Neural cell (in vitro differentiated cells): ENCODE data around the gene CBY1. TPM values are rescaled to one million over a fixed set of nuclear protein-coding genes. Genes with fewer than 3 reads are reported as not detected.

Source experiments
- H2AFZ ChIP-seq: fragments of 200-600, 300-800 bp; sonication (generic), shearing (Covaris generic); 2 replicates; pipeline ENCODE4 v1.6.0; 2014; ENCODE audit warnings: low read depth, mild to moderate bottlenecking, antibody characterized with exemption, low read length, moderate library complexity
- H3F3A ChIP-seq: fragments of 200-600 bp; shearing (Covaris generic); 2 replicates; pipeline ENCODE4 v1.6.1; 2016; ENCODE audit warnings: mild to moderate bottlenecking, moderate library complexity, mixed read lengths, antibody characterized with exemption, low read length; ENCODE audit not compliant: insufficient read depth, poor library complexity, severe bottlenecking
- H3K27ac ChIP-seq: fragments of 200-600, 300-800 bp; sonication (generic), shearing (Covaris generic); 2 replicates; pipeline ENCODE4 v1.5.1; 2014; ENCODE audit warnings: mild to moderate bottlenecking, low read length, moderate library complexity
- H3K27me3 ChIP-seq: fragments of 300-800, 200-600 bp; sonication (generic), shearing (Covaris generic); 2 replicates; pipeline ENCODE4 v1.6.0; 2014; ENCODE audit warnings: mild to moderate bottlenecking, low read depth, low read length, moderate library complexity; ENCODE audit not compliant: insufficient read depth
- H3K36me3 ChIP-seq: fragments of 300-800, 200-600 bp; sonication (generic), shearing (Covaris generic); 2 replicates; pipeline ENCODE4 v1.5.1; 2014; ENCODE audit warnings: mild to moderate bottlenecking, antibody characterized with exemption, low read length, moderate library complexity; ENCODE audit not compliant: insufficient read depth
- H3K4me2 ChIP-seq: fragments of 300-800, 200-600 bp; sonication (generic), shearing (Covaris generic); 2 replicates; pipeline ENCODE4 v1.6.0; 2014; ENCODE audit warnings: mild to moderate bottlenecking, low read length
- H3K4me3 ChIP-seq: fragments of 300-800, 200-600 bp; sonication (generic), shearing (Covaris generic); 2 replicates; pipeline ENCODE4 v1.5.1; 2014; ENCODE audit warnings: mild to moderate bottlenecking, low read length, moderate library complexity
- H3K79me2 ChIP-seq: fragments of 200-600 bp; shearing (Covaris generic); replicated peaks from 2 replicates; pipeline ENCODE4 v1.6.0; 2014; ENCODE audit warnings: mild to moderate bottlenecking, low read length, moderate library complexity; ENCODE audit not compliant: insufficient read depth
- H3K9ac ChIP-seq: fragments of 300-800, 200-600 bp; sonication (generic), shearing (Covaris generic); 2 replicates; pipeline ENCODE4 v1.6.1; 2016; ENCODE audit warnings: mild to moderate bottlenecking, low read length, mixed read lengths
- H3K9me2 ChIP-seq: fragments of 200-600 bp; shearing (Covaris generic); 2 replicates; pipeline ENCODE4 v1.6.1; 2016; ENCODE audit warnings: mild to moderate bottlenecking, low read length, mixed read lengths; ENCODE audit not compliant: insufficient read depth
- H3K9me3 ChIP-seq: fragments of 200-600, 300-800 bp; sonication (generic), shearing (Covaris generic); 2 replicates; pipeline ENCODE4 v1.6.1; 2016; ENCODE audit warnings: mild to moderate bottlenecking, mixed run types, low read length, moderate library complexity, mixed read lengths
- H4K20me1 ChIP-seq: fragments of 200-600 bp; shearing (Covaris generic); 2 replicates; pipeline ENCODE4 v1.6.1; 2016; ENCODE audit warnings: mild to moderate bottlenecking, mixed run types; ENCODE audit not compliant: insufficient read depth
- CTCF ChIP-seq: fragments of 450-650 bp; IDR thresholded peaks from 2 replicates; pipeline ENCODE4 v1.5.1; 2014; ENCODE audit warnings: antibody characterized with exemption, mild to moderate bottlenecking, moderate library complexity; ENCODE audit not compliant: poor library complexity, severe bottlenecking
- EP300 ChIP-seq: fragments of 450-650 bp; conservative IDR thresholded peaks from 2 replicates; pipeline ENCODE4 v1.6.1; 2014; ENCODE audit warnings: antibody characterized with exemption, mild to moderate bottlenecking, moderate library complexity; ENCODE audit not compliant: poor library complexity, severe bottlenecking
- EZH2 ChIP-seq: fragments of 200-600, 300-800 bp; shearing (Covaris generic), sonication (generic); IDR thresholded peaks from 2 replicates; pipeline ENCODE4 v1.6.1; 2014; ENCODE audit warnings: antibody characterized with exemption, low read length, borderline replicate concordance, mild to moderate bottlenecking; ENCODE audit not compliant: insufficient read depth, poor library complexity, severe bottlenecking
- MXI1 ChIP-seq: fragments of 450-650 bp; conservative IDR thresholded peaks from 2 replicates; pipeline ENCODE4 v1.6.1; 2014; ENCODE audit warnings: antibody characterized with exemption, mild to moderate bottlenecking; ENCODE audit not compliant: poor library complexity, severe bottlenecking
- POLR2AphosphoS5 ChIP-seq: IDR thresholded peaks from 2 replicates; pipeline ENCODE4 v1.6.1; 2012
- RAD21 ChIP-seq: fragments of 450-650 bp; conservative IDR thresholded peaks from 2 replicates; pipeline ENCODE4 v1.6.1; 2014; ENCODE audit warnings: antibody characterized with exemption, mild to moderate bottlenecking, moderate library complexity
- REST ChIP-seq: IDR thresholded peaks from 2 replicates; pipeline ENCODE4 v1.6.1; 2012; ENCODE audit warnings: borderline replicate concordance
- SMC3 ChIP-seq: fragments of 450-650 bp; conservative IDR thresholded peaks from 2 replicates; pipeline ENCODE4 v1.6.1; 2014; ENCODE audit warnings: antibody characterized with exemption, mild to moderate bottlenecking, moderate library complexity; ENCODE audit not compliant: poor library complexity
- TAF1 ChIP-seq: IDR thresholded peaks from 2 replicates; pipeline ENCODE4 v1.6.1; 2012; ENCODE audit warnings: low read depth
- polyA plus RNA-seq: library from polyadenylated mRNA; depleted of rRNA; stranded (reverse); fragments of >200 nt; gene quantifications from 2 replicates; pipeline ENCODE4 v1.2.3, GENCODE V29; 2014

CBY1 gene
- polyA plus RNA-seq, 1 donor from 2014 or later, result 51.4 TPM

GRCh38 chr22:38694940-38695339 lies 38.5 kb downstream of the CBY1 start:
- H3K79me2 ChIP-seq, result peaks cover 65% of the 10 kb centered on the region
- no peaks in the 10 kb centered on the region for H3F3A ChIP-seq
- no peak overlapping the region for H3K27ac ChIP-seq
- no peaks in the 10 kb centered on the region for H3K27me3 ChIP-seq
- no peaks in the 10 kb centered on the region for H4K20me1 ChIP-seq
- H2AFZ ChIP-seq, result no peak overlapping the region
- no peaks in the 10 kb centered on the region for H3K36me3 ChIP-seq
- H3K9me3 ChIP-seq, result no peaks in the 10 kb centered on the region
- no peak for TF ChIP-seq SMC3
- no peak for TF ChIP-seq POLR2AphosphoS5
- no peak for TF ChIP-seq MXI1
- no peak for TF ChIP-seq CTCF
- TF ChIP-seq REST, result no peak
- TF ChIP-seq TAF1, result no peak
- TF ChIP-seq RAD21, result no peak
- no peak for TF ChIP-seq EP300
- no peak for TF ChIP-seq EZH2
- H3K9me2 ChIP-seq, result no peaks in the 10 kb centered on the region
- H3K4me3 ChIP-seq, result peak overlapping the region; percentile 23
- no peak overlapping the region for H3K9ac ChIP-seq
- H3K4me2 ChIP-seq, result no peak overlapping the region

GRCh38 chr22:38696606-38697424 lies 40.4 kb downstream of the CBY1 start:
- Histone ChIP-seq H4K20me1 (no peaks in the 10 kb centered on the region), H3K9me3 (no peaks in the 10 kb centered on the region), H3K4me3 (peak overlapping the region; percentile 94), H3K27ac (no peak overlapping the region), H3K9ac (no peak overlapping the region), H3K79me2 (peaks cover 70% of the 10 kb centered on the region), H3F3A (no peaks in the 10 kb centered on the region), H3K27me3 (no peaks in the 10 kb centered on the region), H2AFZ (no peak overlapping the region), H3K9me2 (no peaks in the 10 kb centered on the region), H3K4me2 (peak overlapping the region; percentile 98), H3K36me3 (no peaks in the 10 kb centered on the region)
- no peak for TF ChIP-seq POLR2AphosphoS5
- TF ChIP-seq RAD21, result no peak
- no peak for TF ChIP-seq REST
- no peak for TF ChIP-seq SMC3
- TF ChIP-seq TAF1, result no peak
- TF ChIP-seq EZH2, result no peak
- no peak for TF ChIP-seq MXI1
- TF ChIP-seq EP300, result no peak
- TF ChIP-seq CTCF, result no peak
